Glutamatergic neuron (in vitro differentiated cells): Measurements from ENCODE around the gene PTPN4. TPM values are rescaled to one million over a fixed set of nuclear protein-coding genes. Genes with fewer than 3 reads are reported as not detected.

Experiments
- DNase-seq: peaks from one replicate; pipeline ENCODE4 v3.0.0; 2022
- H3K27ac Mint-ChIP-seq: one replicate; pipeline ENCODE4 v1.8.0; 2020; ENCODE audit warnings: mild to moderate bottlenecking, mixed read lengths, inconsistent platforms; ENCODE audit not compliant: unreplicated experiment
- H3K27me3 Mint-ChIP-seq: one replicate; pipeline ENCODE4 v1.8.0; 2020; ENCODE audit warnings: mild to moderate bottlenecking, moderate library complexity, mixed read lengths, inconsistent platforms; ENCODE audit not compliant: unreplicated experiment
- H3K36me3 Mint-ChIP-seq: one replicate; pipeline ENCODE4 v1.8.0; 2020; ENCODE audit warnings: mild to moderate bottlenecking, mixed read lengths, inconsistent platforms; ENCODE audit not compliant: unreplicated experiment
- H3K4me1 Mint-ChIP-seq: one replicate; pipeline ENCODE4 v1.8.0; 2020; ENCODE audit warnings: mild to moderate bottlenecking, low read depth, mixed read lengths, inconsistent platforms; ENCODE audit not compliant: unreplicated experiment
- H3K4me3 Mint-ChIP-seq: one replicate; pipeline ENCODE4 v1.8.0; 2020; ENCODE audit warnings: mild to moderate bottlenecking, mixed read lengths, inconsistent platforms; ENCODE audit not compliant: unreplicated experiment
- H3K9me3 Mint-ChIP-seq: one replicate; pipeline ENCODE4 v1.8.0; 2020; ENCODE audit warnings: mild to moderate bottlenecking, moderate library complexity, mixed read lengths, inconsistent platforms; ENCODE audit not compliant: unreplicated experiment
- total RNA-seq: library from RNA; stranded (reverse); fragmentation: NEBNext Ultra II Directional; extraction: Animal tissue kit (Norgen Biotek cat#: 25700); gene quantifications from one replicate; pipeline ENCODE4 v1.2.1, GENCODE V29; 2021; ENCODE audit not compliant: unreplicated experiment
- TF ChIP-seq, protein P1 (sequence below): fragments of 200-600 bp; sonication (generic); IDR thresholded peaks from one replicate; pipeline ENCODE4 v1.5.0; 2021; ENCODE audit not compliant: partially characterized antibody, unreplicated experiment

PTPN4 gene
- total RNA-seq, 1 donor from 2014 or later: 91.7 TPM

DNA sequence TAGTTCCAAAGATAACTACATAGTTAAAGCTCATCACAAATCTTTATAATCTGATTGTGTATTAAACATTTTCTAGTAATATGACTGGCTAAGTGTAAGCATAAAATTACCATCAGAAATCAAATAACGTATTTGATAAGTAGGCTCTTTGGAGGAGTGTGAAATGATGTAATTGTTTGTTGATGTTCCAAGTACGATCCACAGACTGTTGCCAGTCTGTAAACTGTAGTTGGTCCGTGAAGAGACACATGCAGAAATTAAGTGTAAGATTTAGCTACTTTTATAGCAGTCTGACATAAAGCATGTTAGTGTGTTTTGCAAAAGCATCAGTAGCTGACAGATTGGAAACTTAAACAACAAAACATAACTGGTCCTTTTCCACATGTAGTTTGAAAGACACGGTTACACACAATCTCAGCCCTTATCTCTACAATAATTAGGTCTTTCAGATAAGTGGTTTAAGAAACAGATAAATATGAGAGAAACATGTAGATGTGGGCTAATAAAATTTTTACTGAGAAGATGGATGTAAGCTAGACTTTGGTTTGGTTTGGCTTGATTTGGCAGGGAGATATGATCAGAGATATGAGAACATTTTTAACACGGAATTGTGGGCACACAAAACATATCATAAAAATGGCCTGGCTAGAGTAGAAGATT is 138.1 kb downstream of the PTPN4 start:
- DNase-seq: no peak
- TF ChIP-seq, protein P1, sequence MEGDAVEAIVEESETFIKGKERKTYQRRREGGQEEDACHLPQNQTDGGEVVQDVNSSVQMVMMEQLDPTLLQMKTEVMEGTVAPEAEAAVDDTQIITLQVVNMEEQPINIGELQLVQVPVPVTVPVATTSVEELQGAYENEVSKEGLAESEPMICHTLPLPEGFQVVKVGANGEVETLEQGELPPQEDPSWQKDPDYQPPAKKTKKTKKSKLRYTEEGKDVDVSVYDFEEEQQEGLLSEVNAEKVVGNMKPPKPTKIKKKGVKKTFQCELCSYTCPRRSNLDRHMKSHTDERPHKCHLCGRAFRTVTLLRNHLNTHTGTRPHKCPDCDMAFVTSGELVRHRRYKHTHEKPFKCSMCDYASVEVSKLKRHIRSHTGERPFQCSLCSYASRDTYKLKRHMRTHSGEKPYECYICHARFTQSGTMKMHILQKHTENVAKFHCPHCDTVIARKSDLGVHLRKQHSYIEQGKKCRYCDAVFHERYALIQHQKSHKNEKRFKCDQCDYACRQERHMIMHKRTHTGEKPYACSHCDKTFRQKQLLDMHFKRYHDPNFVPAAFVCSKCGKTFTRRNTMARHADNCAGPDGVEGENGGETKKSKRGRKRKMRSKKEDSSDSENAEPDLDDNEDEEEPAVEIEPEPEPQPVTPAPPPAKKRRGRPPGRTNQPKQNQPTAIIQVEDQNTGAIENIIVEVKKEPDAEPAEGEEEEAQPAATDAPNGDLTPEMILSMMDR: no peak

DNA sequence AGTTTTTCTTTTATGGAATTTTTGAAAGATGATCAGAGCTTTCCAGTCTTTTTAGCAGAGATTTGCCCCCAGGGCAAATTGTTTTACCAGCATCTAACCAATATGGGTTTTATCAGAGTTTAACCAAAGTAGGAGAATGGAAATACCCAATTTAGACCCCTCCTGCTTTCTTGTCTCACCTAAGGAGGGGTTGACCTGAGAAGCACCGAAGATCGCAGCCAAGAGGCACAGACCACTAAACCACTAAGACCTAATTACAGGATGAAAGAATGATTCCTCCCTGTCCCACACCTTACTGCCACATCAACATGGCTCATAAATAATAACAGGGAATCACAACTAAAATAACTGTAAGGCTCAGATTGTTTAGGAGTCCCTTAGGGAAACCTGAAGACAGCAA is 141.3 kb downstream of the PTPN4 start:
- no peak overlapping the region for H3K27ac Mint-ChIP-seq
- TF ChIP-seq, protein P1: no peak
- DNase-seq: no peak
- H3K9me3 Mint-ChIP-seq: peaks cover 4% of the 10 kb centered on the region
- H3K4me1 Mint-ChIP-seq: peaks cover 8% of the 10 kb centered on the region
- H3K4me3 Mint-ChIP-seq: no peak overlapping the region
- peaks cover 5% of the 10 kb centered on the region for H3K27me3 Mint-ChIP-seq
- peaks cover 20% of the 10 kb centered on the region for H3K36me3 Mint-ChIP-seq

More for the DNA sequence above, 138.1 kb downstream of the PTPN4 start:
- no peaks in the 10 kb centered on the region for H3K27me3 Mint-ChIP-seq
- peaks cover 6% of the 10 kb centered on the region for H3K4me1 Mint-ChIP-seq
- H3K27ac Mint-ChIP-seq: no peak overlapping the region
- no peak overlapping the region for H3K4me3 Mint-ChIP-seq
- no peaks in the 10 kb centered on the region for H3K9me3 Mint-ChIP-seq
- H3K36me3 Mint-ChIP-seq: peaks cover 6% of the 10 kb centered on the region

DNA sequence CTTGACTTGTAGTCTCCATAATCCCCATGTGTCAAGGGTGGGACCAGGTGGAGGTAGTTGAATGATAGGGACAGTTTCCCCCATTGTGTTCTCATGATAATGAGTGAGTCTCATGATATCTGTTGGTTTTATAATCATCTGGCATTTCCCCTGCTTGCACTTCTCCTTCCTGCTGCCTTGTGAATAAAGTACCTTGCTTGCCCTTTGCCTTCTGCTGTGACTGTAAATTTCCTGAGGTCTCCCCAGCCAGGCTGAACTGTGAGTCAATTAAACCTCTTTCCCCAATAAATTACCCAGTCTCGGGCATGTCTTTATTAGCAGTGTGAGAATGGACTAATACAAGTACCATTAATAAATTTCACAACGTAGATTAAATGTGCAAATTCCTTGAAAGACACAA is 150.8 kb downstream of the PTPN4 start:
- no peak for DNase-seq
- H3K36me3 Mint-ChIP-seq: peaks cover 25% of the 10 kb centered on the region
- no peaks in the 10 kb centered on the region for H3K4me1 Mint-ChIP-seq
- no peaks in the 10 kb centered on the region for H3K9me3 Mint-ChIP-seq
- H3K27me3 Mint-ChIP-seq: no peaks in the 10 kb centered on the region
- no peak overlapping the region for H3K4me3 Mint-ChIP-seq
- TF ChIP-seq, protein P1: no peak
- H3K27ac Mint-ChIP-seq: no peak overlapping the region

DNA sequence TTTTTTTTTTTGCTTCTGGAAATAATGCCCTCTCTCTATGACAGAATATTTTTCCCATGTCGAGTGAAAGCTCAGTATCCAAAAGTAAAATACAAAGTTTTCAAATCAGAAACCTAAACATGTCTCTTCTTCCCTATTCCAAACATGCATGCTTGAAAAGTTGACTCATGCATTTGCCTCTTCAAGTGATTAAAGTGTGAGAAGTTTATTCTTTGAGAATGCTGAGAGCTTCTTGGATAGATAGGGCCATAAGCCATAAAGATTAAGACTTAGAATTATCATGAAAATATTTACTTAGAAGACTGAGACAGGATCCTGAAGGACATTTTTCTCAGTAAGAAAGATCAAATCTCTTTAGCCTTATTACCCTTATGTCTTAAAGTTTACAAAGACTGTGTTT is 154.5 kb downstream of the PTPN4 start:
- H3K27me3 Mint-ChIP-seq: no peaks in the 10 kb centered on the region
- no peak overlapping the region for H3K4me3 Mint-ChIP-seq
- H3K4me1 Mint-ChIP-seq: peaks cover 1% of the 10 kb centered on the region
- H3K36me3 Mint-ChIP-seq: peaks cover 9% of the 10 kb centered on the region
- no peak overlapping the region for H3K27ac Mint-ChIP-seq
- H3K9me3 Mint-ChIP-seq: no peaks in the 10 kb centered on the region
- TF ChIP-seq, protein P1: no peak
- DNase-seq: no peak

DNA sequence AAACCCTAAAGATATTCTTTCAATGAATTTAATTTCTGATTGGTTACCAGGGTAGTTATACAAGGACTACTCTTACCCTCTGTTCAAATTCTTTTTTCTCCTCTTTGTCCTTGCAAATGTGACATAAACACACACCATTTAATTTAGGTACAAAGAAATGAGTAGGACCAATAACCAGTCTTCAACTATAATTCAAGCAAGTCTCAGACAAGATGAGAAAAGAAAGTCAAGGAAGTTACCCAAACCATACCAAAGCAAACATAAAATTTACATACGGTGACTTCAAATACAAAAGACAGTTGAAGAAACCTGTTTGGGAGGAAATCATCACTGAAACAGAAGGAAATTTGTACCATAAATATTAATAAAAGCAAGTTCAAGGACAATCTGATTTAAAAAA is 162.1 kb downstream of the PTPN4 start:
- Mint-ChIP-seq H3K4me3 (no peak overlapping the region), H3K27me3 (no peaks in the 10 kb centered on the region), H3K4me1 (peaks cover 1% of the 10 kb centered on the region), H3K36me3 (no peaks in the 10 kb centered on the region), H3K9me3 (no peaks in the 10 kb centered on the region), H3K27ac (no peak overlapping the region)
- DNase-seq: no peak
- TF ChIP-seq, protein P1: no peak
